ENCODE measurements around the gene NPFFR1.
A peak's percentile ranks its signal among the peaks of the same experiment; 100 is the strongest.
"Not testable (repeated sequence)": the region's sequence is repeated elsewhere in the genome, so short reads cannot be mapped to it uniquely, and the experiment has no call there.

NPFFR1 gene

GRCh38 chr10:70256463-70256862, 27.3 kb downstream of the NPFFR1 start:
- no peak for DNase-seq (ENCODE audit: low read depth)

- no peak for DNase-seq (ENCODE audit: low read depth)
These were observed 28.2 kb downstream of the NPFFR1 start for GRCh38 chr10:70255329-70256299.

GRCh38 chr10:70254778-70255328, 29.0 kb downstream of the NPFFR1 start:
- DNase-seq (ENCODE audit: low read depth), result no peak

GRCh38 chr10:70253878-70254765, 29.7 kb downstream of the NPFFR1 start:
- no peak for DNase-seq (ENCODE audit: low read depth)

GRCh38 chr10:70250961-70251680, 32.7 kb downstream of the NPFFR1 start:
- no peak for DNase-seq (ENCODE audit: low read depth)

- DNase-seq (ENCODE audit: low read depth), result no peak
These were observed 36.4 kb downstream of the NPFFR1 start for GRCh38 chr10:70247360-70247759.

GRCh38 chr10:70241081-70241480, 42.7 kb downstream of the NPFFR1 start:
- no peak for DNase-seq (ENCODE audit: low read depth)

GRCh38 chr10:70239986-70240385, 43.8 kb downstream of the NPFFR1 start:
- not testable (repeated sequence) for DNase-seq (ENCODE audit: low read depth)

GRCh38 chr10:70239077-70239976, 44.5 kb downstream of the NPFFR1 start:
- DNase-seq (ENCODE audit: low read depth), result not testable (repeated sequence)

GRCh38 chr10:70237958-70238536, 45.8 kb downstream of the NPFFR1 start:
- not testable (repeated sequence) for DNase-seq (ENCODE audit: low read depth)

- no peak for DNase-seq (ENCODE audit: low read depth)
These were observed 48.9 kb downstream of the NPFFR1 start for GRCh38 chr10:70234668-70235447.

- DNase-seq (ENCODE audit: low read depth), result no peak
These were observed 49.9 kb downstream of the NPFFR1 start for GRCh38 chr10:70233939-70234300.

- DNase-seq (ENCODE audit: low read depth), result peak; percentile 88
These were observed 50.5 kb downstream of the NPFFR1 start, which contains the start of gene PPA1 for GRCh38 chr10:70233109-70233938. PPA1 (minus strand) TSS chr10:70233429; CDS start chr10:70233327, 102 bp downstream.

- DNase-seq (ENCODE audit: low read depth), result no peak
These were observed 51.0 kb downstream of the NPFFR1 start for GRCh38 chr10:70232859-70233108.

- DNase-seq (ENCODE audit: low read depth), result no peak
These were observed 51.5 kb downstream of the NPFFR1 start for GRCh38 chr10:70232155-70232858.

- no peak for DNase-seq (ENCODE audit: low read depth)
These were observed 55.3 kb downstream of the NPFFR1 start for GRCh38 chr10:70228491-70228890.

GRCh38 chr10:70227548-70228320, 56.1 kb downstream of the NPFFR1 start:
- no peak for DNase-seq (ENCODE audit: low read depth)

All from CMK (cell line).